Midbrain (tissue), 1 donor: ENCODE measurements around the gene RGS11.
"Not testable (repeated sequence)": the region's sequence is repeated elsewhere in the genome, so short reads cannot be mapped to it uniquely, and the experiment has no call there.

Source experiments
- DNase-seq: peaks from one replicate; lab custom pipeline; 2025; lab: John Stamatoyannopoulos, UW

The RGS11 gene

GRCh38 chr16:280552-280951, 4.8 kb upstream of the RGS11 start, which contains the start of gene ARHGDIG:
ARHGDIG (plus strand) TSS chr16:280591; CDS start chr16:280681, 90 bp downstream.
- DNase-seq: no peak

- no peak for DNase-seq
Observed at GRCh38 chr16:280005-280460, 4.3 kb upstream of the RGS11 start.

GRCh38 chr16:279531-279930, 3.8 kb upstream of the RGS11 start:
- DNase-seq: no peak

DNA sequence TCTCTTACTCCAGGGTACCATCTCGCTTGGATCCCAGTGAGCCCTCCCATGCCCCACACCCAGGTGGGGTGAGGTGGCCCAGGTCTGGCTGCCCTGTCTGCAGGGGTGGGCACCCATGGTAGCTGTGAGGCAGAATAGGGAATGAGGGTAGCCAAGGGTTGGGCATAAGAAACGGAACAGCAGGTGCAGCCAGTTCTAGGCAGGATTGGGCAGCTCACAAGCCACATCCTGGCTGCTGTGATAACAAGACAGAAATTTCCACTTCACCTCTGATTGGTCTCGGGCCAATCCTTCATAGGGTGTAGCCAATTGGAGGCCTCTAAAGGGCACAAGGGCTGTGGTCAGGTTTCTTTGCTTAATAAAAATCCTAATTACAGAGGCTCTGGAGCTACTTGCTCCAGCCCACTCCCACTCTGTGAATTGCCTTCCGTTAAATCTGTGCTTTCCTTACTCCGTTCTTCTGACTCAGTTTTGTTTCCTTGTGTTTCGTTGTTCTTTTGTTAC, 3.2 kb upstream of the RGS11 start:
- no peak for DNase-seq

- DNase-seq: no peak
Observed at GRCh38 chr16:276426-277077, 808 bp upstream of the RGS11 start.

DNA sequence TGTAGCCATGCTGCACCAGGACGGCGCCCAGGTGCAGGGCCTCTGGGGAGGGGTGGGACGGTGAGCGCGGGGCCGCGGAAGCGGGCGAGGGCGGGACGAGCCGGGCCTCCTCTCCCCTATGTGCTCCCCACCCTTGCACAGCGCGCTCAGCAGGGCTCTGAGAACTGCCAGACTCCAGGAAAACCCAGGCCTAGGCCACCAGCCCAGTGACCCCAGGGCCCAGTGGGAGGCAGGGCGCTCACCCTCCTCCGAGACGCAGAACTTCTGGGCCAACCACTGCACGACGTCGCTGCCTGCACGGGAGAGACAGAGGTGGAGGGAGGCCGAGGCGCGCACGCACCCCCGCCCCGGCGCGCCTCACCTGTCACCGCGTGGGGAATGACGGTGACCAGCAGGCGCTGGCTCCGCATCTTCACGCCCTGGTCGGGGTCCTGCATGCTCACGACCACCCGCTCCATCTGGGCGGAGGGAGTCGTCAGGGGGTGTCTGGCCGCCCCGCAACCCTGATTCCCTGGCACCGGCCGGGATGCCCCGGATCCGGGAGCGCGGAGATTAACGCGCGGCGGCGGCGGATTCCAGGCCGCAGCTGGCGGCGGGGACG, 603 bp downstream of the RGS11 start:
- no peak for DNase-seq

GRCh38 chr16:273547-274421, 2.0 kb downstream of the RGS11 start:
- no peak for DNase-seq

- no peak for DNase-seq
Observed at GRCh38 chr16:272633-273546, 2.9 kb downstream of the RGS11 start.

- no peak for DNase-seq
Observed at GRCh38 chr16:270381-271255, 5.1 kb downstream of the RGS11 start.

DNA sequence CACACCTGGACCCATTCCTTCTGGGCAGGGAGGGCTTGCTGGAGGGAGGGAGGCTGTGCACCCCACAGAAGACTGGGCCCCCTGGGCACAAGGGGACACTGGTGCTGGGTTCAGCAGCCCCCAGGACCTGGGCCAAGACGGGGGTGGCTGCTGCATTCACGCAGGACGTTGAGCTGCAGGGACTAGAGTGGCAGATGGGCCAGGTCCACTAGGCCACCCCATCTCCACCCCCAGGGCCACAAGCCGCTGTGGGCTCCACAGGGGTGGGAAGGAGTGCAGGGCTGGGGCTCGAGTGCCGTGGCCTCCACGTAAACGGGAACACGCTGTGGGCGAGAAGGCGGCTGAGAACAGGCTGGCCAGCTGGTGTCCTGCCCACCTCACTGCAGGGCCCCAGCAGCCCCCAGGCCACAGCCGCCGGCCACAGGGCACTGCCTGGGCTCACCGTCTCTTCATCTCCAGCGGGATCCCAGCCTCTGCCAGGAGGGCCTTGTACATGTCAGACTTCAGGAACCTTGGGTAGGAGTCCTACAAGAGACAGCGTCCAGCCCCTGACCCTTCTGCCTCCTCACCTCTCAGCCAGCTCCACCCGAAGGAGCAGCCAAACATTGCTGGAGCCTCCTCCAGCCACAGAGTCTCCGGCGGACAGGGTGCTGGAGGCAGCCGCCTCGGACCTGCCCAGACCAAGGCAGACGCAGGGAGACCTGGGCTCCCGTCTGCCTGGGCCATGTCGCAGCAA, 6.5 kb downstream of the RGS11 start:
- DNase-seq: no peak

DNA sequence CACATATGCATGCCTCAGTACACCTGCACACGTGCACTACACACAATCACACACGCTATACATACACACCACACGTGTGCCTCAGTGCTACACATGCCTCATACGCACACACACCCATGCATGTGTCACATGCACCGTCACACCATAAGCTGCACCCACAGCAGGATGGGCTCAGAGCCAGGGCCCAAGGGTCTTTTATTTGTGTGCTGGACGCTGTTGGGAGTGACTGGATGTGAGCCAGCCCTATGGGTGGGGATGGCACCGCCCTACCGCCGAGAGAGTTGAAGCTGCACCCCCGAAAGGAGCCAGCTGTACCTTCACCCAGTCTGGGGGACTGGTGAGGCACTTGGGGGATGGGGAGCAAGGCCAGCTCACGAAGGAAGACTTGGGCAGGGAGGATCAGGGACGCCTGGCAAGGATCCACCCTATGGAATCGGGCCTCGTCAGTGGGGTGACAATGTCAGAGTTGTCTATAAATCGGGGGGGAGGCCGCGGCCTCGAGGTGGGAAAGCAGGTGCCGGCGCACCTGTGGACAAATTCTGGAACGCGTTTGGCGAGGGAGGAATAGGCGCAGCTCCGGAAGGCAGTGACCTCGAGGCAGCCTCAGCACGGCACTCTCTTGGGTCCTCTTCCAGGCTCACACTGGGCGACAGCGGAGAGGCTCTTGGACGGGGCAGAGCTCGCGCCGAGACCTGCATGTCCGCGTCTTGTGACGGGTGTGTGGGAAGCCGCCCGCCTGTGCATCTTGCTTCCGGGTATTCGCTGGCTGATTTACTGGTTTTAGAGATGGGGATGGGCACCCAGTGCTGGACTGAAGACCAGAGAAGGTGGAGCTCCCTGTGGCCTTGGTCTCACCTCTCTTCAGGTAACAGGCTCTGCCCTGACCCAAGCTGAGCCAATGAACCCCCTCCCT, 7.3 kb downstream of the RGS11 start:
- no peak for DNase-seq

DNA sequence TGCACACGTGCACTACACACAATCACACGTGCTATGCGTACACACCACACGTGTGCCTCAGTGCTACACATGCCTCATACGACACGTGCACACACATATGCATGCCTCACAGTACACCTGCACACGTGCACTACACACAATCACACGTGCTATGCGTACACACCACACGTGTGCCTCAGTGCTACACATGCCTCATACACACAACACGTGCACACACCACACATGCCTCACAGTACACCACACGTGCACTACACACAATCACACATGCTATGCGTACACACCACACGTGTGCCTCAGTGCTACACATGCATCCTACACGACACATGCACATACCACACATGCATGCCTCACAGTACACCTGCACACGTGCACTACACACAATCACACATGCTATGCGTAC, 8.2 kb downstream of the RGS11 start:
- not testable (repeated sequence) for DNase-seq

GRCh38 chr16:266258-267164, 9.2 kb downstream of the RGS11 start:
- no peak for DNase-seq

DNA sequence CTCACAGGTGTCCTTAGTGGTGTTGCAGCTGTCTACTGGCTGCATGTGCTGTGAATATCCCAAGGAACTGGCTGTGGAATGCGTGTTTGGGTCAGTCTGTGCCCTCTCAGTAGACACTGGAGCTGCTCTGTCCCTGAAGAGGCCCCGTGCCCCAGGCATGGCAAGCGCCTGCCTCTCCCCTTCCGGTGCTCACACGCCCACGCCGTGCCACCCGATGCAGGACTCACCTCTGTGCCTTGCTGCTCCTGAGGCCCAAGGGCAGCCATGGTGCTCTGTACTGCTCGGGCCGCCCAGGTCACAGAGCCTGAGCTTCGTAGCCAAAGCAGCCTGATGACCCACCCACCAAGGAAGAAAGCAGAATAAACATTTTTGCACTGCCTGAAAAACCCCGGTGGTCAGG, 10.0 kb downstream of the RGS11 start:
- no peak for DNase-seq

- no peak for DNase-seq
Observed at GRCh38 chr16:265002-265529, 10.7 kb downstream of the RGS11 start.

GRCh38 chr16:264440-264951, 11.2 kb downstream of the RGS11 start:
- DNase-seq: no peak

GRCh38 chr16:263944-264343, 11.8 kb downstream of the RGS11 start:
- DNase-seq: no peak
